GM18907 (cell line): Measurements from ENCODE around the gene DERL2.

Experiments used
- ATAC-seq: cut with Tn5 transposase; IDR thresholded peaks from one replicate; pipeline ENCODE4 v1.9.1; 2021; ENCODE audit warnings: mild to moderate bottlenecking, moderate library complexity; ENCODE audit not compliant: unreplicated experiment

The DERL2 gene

GRCh38 chr17:5485270-5486205 lies at the start of gene DERL2:
Gene DERL2 (minus strand): TSS chr17:5486178. CDS start chr17:5486161, 17 bp downstream.
- ATAC-seq, result peak; percentile 33

DNA sequence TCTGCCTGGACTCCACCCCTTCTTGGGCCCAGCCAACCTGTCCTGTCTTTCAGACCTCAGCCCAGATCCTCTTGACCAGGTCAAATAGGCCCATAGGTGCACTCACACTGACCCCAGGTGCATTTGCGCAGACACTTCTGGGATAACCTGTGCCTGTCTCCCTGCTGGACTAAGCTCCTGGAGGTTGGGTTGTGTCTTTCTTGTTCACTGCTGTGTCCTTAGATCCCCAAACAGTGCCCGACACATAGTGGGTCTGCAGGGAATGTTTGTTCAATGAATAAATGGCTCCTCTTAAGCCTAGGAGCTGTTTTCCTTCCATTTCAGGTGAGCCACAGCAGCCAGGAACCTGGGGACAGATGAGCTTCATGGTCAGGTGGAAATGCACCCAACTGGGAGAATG lies 49.5 kb upstream of the DERL2 start:
- no peak for ATAC-seq

GRCh38 chr17:5533486-5534315 lies 47.7 kb upstream of the DERL2 start:
- ATAC-seq, result no peak

- ATAC-seq, result no peak
Measured at GRCh38 chr17:5532581-5532980, 46.6 kb upstream of the DERL2 start.

GRCh38 chr17:5531085-5531418 lies 45.1 kb upstream of the DERL2 start:
- ATAC-seq, result no peak

GRCh38 chr17:5530265-5531084 lies 44.5 kb upstream of the DERL2 start:
- ATAC-seq, result no peak

- no peak for ATAC-seq
Measured at GRCh38 chr17:5527601-5528250, 41.7 kb upstream of the DERL2 start.

GRCh38 chr17:5526821-5527598 lies 41.0 kb upstream of the DERL2 start:
- no peak for ATAC-seq

DNA sequence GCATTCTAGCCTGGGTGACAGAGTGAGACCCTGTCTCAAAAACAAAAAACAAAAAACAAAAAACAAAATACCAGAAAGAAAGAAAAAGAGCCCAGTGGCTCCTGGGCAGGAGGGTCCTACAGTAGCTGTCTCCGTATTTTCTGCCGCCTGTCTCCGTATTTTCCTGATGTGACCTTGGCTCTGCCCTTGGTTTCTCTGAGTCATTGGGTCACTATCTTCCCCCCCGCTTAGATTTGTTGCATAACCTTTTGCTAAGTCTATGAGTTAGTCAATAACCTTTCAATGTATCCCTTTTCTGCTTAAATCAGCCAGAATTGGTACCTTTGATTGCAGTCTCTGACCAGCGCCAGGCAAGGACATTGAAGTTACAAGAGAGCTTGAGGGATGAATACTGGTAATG lies 37.3 kb upstream of the DERL2 start:
- no peak for ATAC-seq

GRCh38 chr17:5522476-5522875 lies 36.5 kb upstream of the DERL2 start:
- no peak for ATAC-seq

- no peak for ATAC-seq
Measured at GRCh38 chr17:5516060-5516792, 30.2 kb upstream of the DERL2 start.

DNA sequence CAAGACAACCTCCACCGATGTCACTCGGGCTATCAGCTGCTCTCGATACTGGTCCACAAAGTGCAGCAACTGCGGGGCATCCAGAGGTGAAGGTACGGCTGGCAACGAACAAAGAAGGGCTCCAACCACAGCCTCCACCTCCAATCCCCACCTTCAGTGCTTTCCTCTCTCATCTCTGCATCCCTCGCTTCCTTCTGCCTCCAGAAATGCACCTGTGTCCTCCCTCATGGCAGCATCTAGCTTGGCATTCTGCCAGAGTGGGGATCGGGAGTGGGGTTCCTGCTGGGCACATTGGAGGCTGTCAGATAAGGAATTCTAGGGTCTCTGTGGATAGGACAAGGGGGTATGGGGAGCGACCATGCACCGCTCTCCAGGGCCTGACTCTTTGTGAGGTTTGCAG lies 29.0 kb upstream of the DERL2 start:
- no peak for ATAC-seq

DNA sequence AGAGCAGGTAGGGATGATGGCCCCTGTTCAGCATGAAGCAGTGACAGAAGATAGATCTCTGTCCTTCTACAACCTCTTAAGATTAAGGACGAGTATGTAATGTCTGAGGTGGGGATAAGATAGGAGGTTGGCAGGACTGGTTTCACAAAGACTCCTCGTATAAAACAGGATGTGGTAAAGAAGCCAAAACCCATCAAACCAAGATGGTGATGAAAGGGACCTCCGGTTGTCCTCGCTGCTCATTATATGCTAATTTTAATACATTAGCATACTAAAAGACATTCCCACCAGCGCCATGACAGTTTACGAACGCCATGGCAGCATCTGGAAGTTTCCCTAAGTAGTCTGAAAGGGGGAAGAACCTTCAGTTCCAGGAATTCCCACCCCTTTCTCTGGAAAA lies 27.6 kb upstream of the DERL2 start:
- no peak for ATAC-seq

DNA sequence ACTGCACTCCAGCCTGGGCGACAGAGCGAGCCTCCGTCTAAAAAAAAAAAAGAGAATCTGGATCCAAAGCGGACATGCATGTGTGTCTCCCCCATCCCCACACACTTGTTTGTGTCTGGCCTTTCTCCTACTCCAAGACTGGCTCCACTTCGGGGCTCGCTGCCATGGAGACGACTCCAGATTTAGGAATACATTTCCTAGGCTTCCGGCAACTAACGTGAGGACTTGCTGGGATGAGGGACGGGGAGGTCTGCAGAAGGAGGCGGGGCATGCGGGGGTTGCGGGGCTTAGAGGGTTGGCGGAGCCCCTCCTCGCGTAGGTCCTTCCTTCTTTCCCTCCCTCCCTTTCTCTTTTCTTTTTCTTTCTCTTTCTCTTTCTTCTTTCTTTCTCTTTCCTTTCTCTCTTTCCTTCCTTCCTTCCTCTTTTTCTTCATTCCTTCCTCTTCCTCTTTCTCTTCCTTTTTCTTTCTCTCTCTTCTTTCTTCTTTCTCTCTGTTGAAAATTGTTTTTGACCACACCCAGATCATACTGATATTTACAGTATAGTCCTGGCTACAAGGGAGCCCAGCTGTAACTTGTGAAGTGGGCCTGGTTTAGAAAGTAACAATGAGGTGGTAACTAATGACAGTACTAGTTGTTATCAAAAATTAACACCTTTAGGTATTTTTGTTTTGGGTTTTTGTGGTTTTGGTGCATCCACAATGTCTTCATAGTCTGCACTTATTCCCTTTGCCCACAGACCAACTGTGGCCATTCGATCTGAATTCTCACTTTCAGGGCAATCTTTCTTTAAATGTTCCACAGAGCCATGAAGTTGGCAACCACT lies 25.6 kb upstream of the DERL2 start:
- no peak for ATAC-seq

DNA sequence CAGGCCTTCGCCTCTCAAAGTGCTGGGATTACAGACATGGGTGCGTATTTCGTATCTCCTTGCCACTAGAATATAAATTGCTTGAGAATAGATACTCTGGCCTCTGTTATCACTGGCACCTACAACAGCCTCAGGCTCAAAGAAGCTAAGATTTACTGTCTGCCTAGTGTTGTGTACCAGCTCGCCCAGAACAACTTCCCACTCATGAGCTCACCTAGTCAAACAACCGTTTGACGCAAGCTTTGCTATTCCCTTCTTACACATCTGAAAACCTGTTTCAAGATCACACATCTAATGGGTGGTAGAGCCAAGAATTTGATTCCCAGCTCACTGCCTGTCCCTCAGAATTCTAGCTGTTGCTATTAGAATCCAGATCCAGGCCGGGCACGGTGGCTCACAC lies 24.8 kb upstream of the DERL2 start:
- ATAC-seq, result no peak

DNA sequence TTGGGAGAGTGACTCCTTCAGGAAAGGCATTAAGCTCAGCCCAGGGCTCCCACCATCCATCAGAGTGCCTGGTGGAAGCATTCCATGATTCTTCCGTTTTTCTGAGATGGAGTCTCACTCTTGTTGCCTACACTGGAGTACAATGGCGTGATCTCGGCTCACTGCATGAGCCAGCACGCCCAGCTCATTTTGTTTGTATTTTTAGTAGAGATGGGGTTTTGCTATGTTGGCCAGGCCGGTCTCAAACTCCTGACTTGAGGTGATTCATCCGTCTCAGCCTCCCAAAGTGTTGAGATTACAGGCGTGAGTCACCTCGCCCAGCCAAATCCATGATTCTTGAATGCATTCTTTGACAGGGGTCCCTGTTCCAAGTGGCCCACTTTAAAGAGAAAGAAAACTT lies 23.5 kb upstream of the DERL2 start:
- no peak for ATAC-seq

DNA sequence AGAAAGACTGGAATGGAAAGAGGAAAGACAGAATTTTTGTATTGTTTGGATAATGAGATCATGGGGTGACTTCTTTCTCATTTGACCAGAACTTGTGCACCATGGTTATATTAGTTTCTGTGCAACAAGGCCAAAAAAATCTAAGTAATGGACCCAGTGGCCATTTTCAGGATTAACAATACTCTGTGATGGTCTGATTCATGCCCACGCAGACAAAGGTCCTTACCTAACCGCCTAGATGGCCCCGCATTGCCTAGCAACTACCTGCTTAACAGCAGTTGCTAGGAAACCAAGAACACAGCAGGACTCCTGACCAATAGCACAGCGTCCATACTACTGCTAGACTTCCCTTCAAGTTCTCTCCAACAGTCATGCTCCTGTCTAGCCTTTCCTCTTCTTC lies 22.8 kb upstream of the DERL2 start:
- ATAC-seq, result no peak

DNA sequence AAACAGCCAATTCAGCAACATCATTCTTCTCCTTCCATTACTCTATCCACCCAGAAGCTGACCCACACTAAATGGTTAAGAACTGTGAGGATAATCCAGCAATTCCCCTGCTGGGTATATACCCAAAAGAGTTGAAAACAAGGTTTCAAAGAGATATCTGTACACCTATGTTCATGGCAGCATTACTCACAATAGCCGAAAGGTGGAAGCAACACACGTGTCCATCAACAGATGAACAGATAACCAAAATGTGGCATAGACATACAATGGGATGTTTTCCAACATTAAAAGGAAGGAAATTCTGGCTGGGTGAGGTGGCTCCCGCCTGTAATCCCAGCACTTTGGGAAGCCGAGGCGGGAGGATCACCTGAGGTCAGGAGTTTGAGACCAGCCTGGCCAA lies 20.3 kb upstream of the DERL2 start:
- no peak for ATAC-seq
